HCT116 (cell line): ENCODE data around the gene FHDC1.

ENCODE experiments used
- SIN3A ChIP-seq: IDR thresholded peaks from 2 replicates; pipeline ENCODE4 v1.6.1; 2012; ENCODE audit warnings: low read depth
- TF ChIP-seq, protein P1 (sequence below), 3 experiments: fragments of 200-600 bp in 1 of 3; sonication (generic) in 1 of 3; IDR thresholded peaks in 2 of 3; conservative IDR thresholded peaks in 1 of 3; 2 replicates each; pipeline ENCODE4 v1.5.1; 2012 to 2017; ENCODE audit warnings: low read depth in 2 of 3, low read length in 2 of 3, antibody characterized with exemption in 1 of 3, borderline replicate concordance in 1 of 3, control low read depth in 1 of 3, mild to moderate bottlenecking in 1 of 3, mixed read lengths in 1 of 3, mixed run types in 1 of 3, moderate library complexity in 1 of 3; ENCODE audit not compliant: insufficient read depth in 1 of 3
- TF ChIP-seq, protein P2 (sequence below): IDR thresholded peaks from 2 replicates; pipeline ENCODE4 v1.6.1; 2012; ENCODE audit warnings: low read depth

DNA sequence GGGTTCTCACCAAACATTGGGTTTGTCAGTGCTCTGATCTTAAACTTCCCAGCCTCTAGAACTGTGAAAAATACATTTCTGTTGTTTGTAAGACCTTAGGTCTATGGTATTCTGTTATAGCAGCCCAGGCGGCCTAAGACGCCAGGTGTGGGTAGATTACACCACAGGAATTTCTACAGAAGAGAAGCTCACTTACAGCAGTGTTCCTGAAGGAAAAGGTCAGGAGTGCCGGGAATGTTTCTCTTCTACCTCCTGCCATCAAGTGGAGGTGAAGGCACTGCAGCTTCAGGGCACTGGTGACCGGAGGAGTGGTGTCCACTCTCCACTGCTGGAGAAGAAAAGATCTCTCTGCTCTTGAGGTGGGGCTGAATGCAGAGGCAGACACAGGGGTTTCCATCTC is 45.7 kb downstream of the FHDC1 start:
- no peak for TF ChIP-seq SIN3A
- TF ChIP-seq, protein P1, sequence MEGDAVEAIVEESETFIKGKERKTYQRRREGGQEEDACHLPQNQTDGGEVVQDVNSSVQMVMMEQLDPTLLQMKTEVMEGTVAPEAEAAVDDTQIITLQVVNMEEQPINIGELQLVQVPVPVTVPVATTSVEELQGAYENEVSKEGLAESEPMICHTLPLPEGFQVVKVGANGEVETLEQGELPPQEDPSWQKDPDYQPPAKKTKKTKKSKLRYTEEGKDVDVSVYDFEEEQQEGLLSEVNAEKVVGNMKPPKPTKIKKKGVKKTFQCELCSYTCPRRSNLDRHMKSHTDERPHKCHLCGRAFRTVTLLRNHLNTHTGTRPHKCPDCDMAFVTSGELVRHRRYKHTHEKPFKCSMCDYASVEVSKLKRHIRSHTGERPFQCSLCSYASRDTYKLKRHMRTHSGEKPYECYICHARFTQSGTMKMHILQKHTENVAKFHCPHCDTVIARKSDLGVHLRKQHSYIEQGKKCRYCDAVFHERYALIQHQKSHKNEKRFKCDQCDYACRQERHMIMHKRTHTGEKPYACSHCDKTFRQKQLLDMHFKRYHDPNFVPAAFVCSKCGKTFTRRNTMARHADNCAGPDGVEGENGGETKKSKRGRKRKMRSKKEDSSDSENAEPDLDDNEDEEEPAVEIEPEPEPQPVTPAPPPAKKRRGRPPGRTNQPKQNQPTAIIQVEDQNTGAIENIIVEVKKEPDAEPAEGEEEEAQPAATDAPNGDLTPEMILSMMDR (IDR thresholded peaks at IDR 0.05 in 2 of 3, conservative IDR thresholded peaks at IDR 0.05 in 1 of 3; ENCODE audit: borderline replicate concordance in 1 of 3, insufficient read depth in 1 of 3, low read depth in 2 of 3, low read length in 2 of 3): no peak
- TF ChIP-seq, protein P2, sequence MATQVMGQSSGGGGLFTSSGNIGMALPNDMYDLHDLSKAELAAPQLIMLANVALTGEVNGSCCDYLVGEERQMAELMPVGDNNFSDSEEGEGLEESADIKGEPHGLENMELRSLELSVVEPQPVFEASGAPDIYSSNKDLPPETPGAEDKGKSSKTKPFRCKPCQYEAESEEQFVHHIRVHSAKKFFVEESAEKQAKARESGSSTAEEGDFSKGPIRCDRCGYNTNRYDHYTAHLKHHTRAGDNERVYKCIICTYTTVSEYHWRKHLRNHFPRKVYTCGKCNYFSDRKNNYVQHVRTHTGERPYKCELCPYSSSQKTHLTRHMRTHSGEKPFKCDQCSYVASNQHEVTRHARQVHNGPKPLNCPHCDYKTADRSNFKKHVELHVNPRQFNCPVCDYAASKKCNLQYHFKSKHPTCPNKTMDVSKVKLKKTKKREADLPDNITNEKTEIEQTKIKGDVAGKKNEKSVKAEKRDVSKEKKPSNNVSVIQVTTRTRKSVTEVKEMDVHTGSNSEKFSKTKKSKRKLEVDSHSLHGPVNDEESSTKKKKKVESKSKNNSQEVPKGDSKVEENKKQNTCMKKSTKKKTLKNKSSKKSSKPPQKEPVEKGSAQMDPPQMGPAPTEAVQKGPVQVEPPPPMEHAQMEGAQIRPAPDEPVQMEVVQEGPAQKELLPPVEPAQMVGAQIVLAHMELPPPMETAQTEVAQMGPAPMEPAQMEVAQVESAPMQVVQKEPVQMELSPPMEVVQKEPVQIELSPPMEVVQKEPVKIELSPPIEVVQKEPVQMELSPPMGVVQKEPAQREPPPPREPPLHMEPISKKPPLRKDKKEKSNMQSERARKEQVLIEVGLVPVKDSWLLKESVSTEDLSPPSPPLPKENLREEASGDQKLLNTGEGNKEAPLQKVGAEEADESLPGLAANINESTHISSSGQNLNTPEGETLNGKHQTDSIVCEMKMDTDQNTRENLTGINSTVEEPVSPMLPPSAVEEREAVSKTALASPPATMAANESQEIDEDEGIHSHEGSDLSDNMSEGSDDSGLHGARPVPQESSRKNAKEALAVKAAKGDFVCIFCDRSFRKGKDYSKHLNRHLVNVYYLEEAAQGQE: no peak
